GM10266 (cell line): ENCODE data around the gene PRX.

Source experiments
- DNase-seq: peaks from one replicate; pipeline ENCODE4 v3.0.0; 2012; ENCODE audit errors: extremely low spot score
- TF ChIP-seq, protein P1 (sequence below): IDR thresholded peaks from 2 replicates; pipeline ENCODE4 v1.5.1; 2012; ENCODE audit warnings: mild to moderate bottlenecking, low read depth; ENCODE audit not compliant: control insufficient read depth, insufficient read depth; ENCODE audit errors: missing control alignments

Gene PRX

GRCh38 chr19:40417643-40417981 lies 4.4 kb upstream of the PRX start:
- TF ChIP-seq, protein P1, sequence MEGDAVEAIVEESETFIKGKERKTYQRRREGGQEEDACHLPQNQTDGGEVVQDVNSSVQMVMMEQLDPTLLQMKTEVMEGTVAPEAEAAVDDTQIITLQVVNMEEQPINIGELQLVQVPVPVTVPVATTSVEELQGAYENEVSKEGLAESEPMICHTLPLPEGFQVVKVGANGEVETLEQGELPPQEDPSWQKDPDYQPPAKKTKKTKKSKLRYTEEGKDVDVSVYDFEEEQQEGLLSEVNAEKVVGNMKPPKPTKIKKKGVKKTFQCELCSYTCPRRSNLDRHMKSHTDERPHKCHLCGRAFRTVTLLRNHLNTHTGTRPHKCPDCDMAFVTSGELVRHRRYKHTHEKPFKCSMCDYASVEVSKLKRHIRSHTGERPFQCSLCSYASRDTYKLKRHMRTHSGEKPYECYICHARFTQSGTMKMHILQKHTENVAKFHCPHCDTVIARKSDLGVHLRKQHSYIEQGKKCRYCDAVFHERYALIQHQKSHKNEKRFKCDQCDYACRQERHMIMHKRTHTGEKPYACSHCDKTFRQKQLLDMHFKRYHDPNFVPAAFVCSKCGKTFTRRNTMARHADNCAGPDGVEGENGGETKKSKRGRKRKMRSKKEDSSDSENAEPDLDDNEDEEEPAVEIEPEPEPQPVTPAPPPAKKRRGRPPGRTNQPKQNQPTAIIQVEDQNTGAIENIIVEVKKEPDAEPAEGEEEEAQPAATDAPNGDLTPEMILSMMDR: no peak

DNA sequence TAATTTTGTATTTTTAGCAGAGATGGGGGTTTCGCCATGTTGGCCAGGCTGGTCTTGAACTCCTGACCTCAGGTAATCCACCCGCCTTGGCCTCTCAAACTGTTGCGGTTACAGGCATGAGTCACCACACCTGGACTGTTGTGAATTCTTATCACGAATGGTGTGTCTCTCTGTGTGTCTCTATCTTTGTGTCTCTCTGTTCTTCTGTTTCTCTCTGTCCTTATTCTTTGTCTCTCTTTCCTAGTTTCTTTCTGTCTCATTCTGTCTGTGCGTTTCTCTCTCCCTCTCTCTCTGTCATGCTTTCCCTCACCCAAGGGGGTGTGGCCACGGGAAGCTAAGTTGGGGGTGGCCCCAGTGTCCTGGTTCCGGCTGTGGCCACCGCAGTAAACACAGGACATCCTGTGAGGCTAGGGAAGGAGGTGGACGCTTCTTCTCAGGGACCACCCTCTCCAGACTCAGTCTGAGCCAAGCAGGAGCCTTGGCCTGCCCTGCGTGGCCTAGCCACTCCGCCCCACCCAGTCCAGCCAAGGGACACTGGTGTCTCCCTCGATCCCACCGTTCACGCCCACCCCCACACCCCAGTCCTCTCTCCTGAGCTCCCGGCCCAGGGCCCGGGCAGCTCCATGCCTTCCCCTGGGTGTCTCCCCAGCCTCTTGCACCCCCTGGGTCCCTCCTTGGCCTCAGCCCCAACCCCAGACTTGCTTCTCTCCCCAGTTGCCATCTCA lies 3.9 kb upstream of the PRX start:
- DNase-seq: peak; percentile 53
- TF ChIP-seq, protein P1: no peak

More at GRCh38 chr19:40417643-40417981, 4.4 kb upstream of the PRX start:
- no peak for DNase-seq

DNA sequence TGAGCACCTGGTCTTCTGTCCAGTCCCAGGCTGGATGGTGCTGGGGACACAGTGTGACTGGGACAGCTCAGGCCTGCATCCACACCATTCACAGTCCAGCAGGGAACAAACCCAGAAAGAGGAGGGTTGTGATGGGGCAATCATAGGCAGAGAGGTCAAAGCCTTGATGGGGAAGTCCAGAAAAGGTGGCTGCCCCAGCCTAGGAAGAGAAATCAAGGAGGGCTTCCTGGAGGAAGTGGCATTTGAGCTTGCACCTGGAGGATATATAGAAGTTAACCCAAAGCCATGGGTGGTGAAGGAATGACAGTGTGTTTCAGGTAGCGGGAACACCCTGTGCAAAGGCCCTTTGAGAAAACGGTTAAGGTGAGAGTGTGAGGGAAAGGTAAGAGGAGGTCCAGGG lies 2.6 kb upstream of the PRX start:
- TF ChIP-seq, protein P1: no peak
- no peak for DNase-seq

- TF ChIP-seq, protein P1: no peak
- DNase-seq: no peak
Observed at GRCh38 chr19:40414542-40415535, 1.7 kb upstream of the PRX start.

DNA sequence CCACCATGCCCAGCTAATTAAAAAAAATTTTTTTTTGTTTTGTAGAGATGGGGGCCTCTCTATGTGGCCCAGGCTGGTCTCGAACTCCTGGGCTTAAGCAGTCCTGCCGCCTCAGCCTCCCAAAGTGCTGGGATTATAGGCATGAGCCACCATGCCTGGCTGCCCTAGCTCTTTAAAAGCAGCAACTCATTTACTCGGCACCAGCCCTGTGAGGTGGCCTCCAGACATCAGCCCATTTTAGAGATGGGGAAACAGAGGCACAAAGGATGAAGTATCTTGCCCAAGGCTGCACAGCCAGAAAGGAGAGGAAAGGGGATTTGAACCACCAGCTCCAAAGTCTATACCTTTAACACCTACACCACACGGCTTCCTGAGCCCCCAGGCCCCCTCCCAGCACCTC lies 312 bp downstream of the PRX start:
- DNase-seq: no peak
- TF ChIP-seq, protein P1: no peak

DNA sequence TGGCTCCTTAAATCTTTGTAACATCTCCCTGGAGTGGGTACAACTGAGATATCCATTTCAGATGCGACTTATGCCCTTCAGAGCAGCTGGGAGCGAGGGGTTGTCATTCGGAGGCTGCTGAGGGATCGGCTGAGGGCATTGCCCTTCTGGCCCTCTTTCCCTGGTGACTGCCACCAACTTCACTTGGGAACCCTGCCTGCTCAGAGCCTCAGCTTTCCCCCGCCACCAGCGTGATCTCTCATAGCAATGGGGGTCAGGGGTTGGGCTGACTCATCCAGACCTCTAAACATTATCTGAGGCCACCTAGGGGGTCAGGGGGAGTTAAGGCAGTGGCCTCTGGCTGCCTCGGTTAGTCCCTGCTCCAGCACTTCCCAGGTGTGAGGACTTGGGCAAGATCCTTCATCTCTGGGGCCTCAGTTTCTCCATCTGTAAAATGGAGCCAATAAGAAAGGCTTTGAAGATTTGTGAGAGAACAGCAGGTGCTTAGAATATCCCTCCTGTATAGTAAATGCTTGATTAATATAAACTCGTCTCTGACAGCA lies 1.1 kb downstream of the PRX start:
- TF ChIP-seq, protein P1: no peak
- DNase-seq: no peak
